GM12891 (cell line): ENCODE data around the gene TNS3.

ENCODE experiments used
- POLR2A ChIP-seq: IDR thresholded peaks from 2 replicates; pipeline ENCODE4 v1.6.1; 2011; ENCODE audit warnings: low read depth, low read length, control low read depth
- POLR2AphosphoS5 ChIP-seq: IDR thresholded peaks from 2 replicates; pipeline ENCODE4 v1.6.1; 2011; ENCODE audit warnings: low read depth, low read length, control low read depth
- POU2F2 ChIP-seq: IDR thresholded peaks from 2 replicates; pipeline ENCODE4 v1.6.1; 2011; ENCODE audit warnings: low read depth, mild to moderate bottlenecking, control low read depth, low read length, moderate library complexity
- SPI1 ChIP-seq: IDR thresholded peaks from 2 replicates; pipeline ENCODE4 v1.6.1; 2011; ENCODE audit warnings: low read depth, low read length, control low read depth

DNA sequence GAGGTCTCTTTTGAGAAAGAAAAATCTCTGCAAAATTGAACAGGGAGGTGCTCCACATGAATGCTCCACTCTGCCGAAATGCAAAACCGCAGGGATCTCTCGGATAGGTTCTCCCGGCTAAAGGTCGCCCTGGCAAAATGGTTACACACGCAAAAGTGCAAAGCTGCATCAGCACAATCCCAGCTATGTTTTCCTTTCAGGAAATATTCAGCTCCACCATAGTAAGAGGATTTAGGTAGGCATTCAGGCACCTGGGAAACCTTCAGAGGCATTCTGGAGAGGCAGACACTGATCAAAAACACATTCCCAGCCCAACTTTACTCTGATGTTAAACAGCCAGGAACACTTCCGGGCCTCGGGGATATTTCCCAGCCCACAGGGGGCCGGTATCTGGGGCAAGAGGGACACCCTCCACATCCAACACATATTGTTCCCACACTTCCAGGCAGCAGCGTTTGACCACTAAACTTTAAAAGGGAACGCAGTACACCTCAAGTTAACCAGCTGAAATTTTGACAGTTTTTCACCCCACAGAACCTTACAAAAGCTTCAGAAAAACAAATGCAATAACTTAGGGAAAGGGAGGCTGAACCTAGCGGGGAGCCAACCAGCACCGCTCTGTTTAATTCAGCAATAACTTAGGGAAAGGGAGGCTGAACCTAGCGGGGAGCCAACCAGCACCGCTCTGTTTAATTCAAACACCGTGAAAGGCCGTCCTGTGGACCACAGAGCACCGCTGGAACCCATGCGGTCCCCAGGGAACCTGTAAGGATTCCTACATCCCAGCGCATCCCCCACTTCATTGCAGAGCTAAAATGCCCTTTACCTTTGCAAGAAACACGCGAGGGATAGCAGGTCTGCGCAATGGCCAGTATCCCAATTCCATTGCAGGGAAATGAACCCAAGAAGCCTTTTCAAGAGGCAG is 45.9 kb downstream of the TNS3 start:
- TF ChIP-seq POLR2A (no peak), SPI1 (no peak), POLR2AphosphoS5 (no peak), POU2F2 (no peak)
